Loucy (cell line): ENCODE results near the gene PPFIBP1.

Experiments
- EZH2phosphoT487 ChIP-seq: fragments of 200-600 bp; IDR thresholded peaks from 2 replicates; pipeline ENCODE4 v1.6.1; 2018; ENCODE audit warnings: antibody characterized with exemption, mild to moderate bottlenecking, moderate library complexity, borderline replicate concordance
- TF ChIP-seq, protein P1 (sequence below): fragments of 200-600 bp; sonication (generic); conservative IDR thresholded peaks from 2 replicates; pipeline ENCODE4 v1.5.1; 2014; ENCODE audit warnings: mild to moderate bottlenecking, antibody characterized with exemption, low read length

DNA sequence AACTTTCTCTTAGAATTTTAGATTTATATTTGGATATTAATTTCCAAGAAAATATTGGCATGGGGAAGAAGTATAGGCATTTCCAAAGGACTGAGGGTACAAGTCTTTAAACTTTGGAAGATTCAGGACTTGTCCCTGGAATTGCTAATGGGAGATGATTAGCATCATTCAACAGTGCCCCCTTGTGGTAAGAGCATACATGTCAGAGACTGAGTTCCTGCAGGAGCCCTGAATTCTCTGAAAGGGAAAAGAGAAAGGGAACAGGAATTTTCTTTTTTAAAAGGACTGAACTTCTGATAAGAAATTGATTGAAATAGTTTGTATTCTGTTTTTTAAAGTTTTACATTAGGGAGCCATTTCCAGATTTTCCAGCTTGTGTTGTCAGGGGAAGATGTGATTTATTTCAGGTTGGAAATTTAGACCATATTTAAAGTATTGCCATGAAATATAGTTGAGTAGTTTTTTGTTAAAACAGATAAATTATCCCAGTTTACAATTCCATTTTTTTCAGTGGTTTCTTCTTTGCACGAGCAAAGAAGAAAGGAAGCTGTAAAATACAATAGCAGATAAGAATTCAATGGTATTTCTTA, 128.3 kb downstream of the PPFIBP1 start:
- TF ChIP-seq, protein P1, sequence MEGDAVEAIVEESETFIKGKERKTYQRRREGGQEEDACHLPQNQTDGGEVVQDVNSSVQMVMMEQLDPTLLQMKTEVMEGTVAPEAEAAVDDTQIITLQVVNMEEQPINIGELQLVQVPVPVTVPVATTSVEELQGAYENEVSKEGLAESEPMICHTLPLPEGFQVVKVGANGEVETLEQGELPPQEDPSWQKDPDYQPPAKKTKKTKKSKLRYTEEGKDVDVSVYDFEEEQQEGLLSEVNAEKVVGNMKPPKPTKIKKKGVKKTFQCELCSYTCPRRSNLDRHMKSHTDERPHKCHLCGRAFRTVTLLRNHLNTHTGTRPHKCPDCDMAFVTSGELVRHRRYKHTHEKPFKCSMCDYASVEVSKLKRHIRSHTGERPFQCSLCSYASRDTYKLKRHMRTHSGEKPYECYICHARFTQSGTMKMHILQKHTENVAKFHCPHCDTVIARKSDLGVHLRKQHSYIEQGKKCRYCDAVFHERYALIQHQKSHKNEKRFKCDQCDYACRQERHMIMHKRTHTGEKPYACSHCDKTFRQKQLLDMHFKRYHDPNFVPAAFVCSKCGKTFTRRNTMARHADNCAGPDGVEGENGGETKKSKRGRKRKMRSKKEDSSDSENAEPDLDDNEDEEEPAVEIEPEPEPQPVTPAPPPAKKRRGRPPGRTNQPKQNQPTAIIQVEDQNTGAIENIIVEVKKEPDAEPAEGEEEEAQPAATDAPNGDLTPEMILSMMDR = peak; percentile 99
- TF ChIP-seq EZH2phosphoT487 = no peak
